Measurements from ENCODE around the gene C22orf15. TPM values are rescaled to one million over a fixed set of nuclear protein-coding genes. Genes with fewer than 3 reads are reported as not detected.
A peak's percentile ranks its signal among the peaks of the same experiment; 100 is the strongest.

Gene C22orf15
- total and polyA plus RNA-seq, 2 donors: 1.3 to 3.3 TPM

- no peaks in the 10 kb centered on the region for H3K27me3 ChIP-seq (ENCODE audit: control insufficient read depth in 2 of 2, insufficient read depth in 1 of 2, low read length in 1 of 2)
- 9% methylated on average over 5 of the region's 5 CpGs for WGBS
- peaks cover 46 to 63% of the 10 kb centered on the region in 2 donors for H3K4me1 ChIP-seq (ENCODE audit: control insufficient read depth in 2 of 2, insufficient read depth in 2 of 2, low read length in 2 of 2)
- peak overlapping the region; percentile 68 to 100 for H3K27ac ChIP-seq (ENCODE audit: low read depth in 1 of 2, low read length in 1 of 2)
- H3K36me3 ChIP-seq (ENCODE audit: control insufficient read depth in 2 of 2, insufficient read depth in 2 of 2, low read length in 1 of 2): peaks cover 17 to 26% of the 10 kb centered on the region in 2 donors
- no peaks in the 10 kb centered on the region for H3K9me3 ChIP-seq (ENCODE audit: control insufficient read depth in 2 of 2, insufficient read depth in 1 of 2, low read length in 1 of 2)
- no peak for DNase-seq (ENCODE audit: low read depth in 6 of 9, low spot score in 9 of 9)
- peak overlapping the region; percentile 58 to 94 for H3K4me3 ChIP-seq (ENCODE audit: low read length in 2 of 2)
Measured at GRCh38 chr22:23787600-23787896, 24.8 kb downstream of the C22orf15 start.

- H3K27ac ChIP-seq (ENCODE audit: low read depth in 1 of 2, low read length in 1 of 2): no peak overlapping the region
- peaks cover 46 to 63% of the 10 kb centered on the region in 2 donors for H3K4me1 ChIP-seq (ENCODE audit: control insufficient read depth in 2 of 2, insufficient read depth in 2 of 2, low read length in 2 of 2)
- no peaks in the 10 kb centered on the region for H3K9me3 ChIP-seq (ENCODE audit: control insufficient read depth in 2 of 2, insufficient read depth in 1 of 2, low read length in 1 of 2)
- 96% methylated on average over 3 of the region's 3 CpGs for WGBS
- H3K36me3 ChIP-seq (ENCODE audit: control insufficient read depth in 2 of 2, insufficient read depth in 2 of 2, low read length in 1 of 2): peaks cover 20 to 29% of the 10 kb centered on the region in 2 donors
- no peaks in the 10 kb centered on the region for H3K27me3 ChIP-seq (ENCODE audit: control insufficient read depth in 2 of 2, insufficient read depth in 1 of 2, low read length in 1 of 2)
- peak overlapping the region; percentile 58 to 94 for H3K4me3 ChIP-seq (ENCODE audit: low read length in 2 of 2)
- no peak for DNase-seq (ENCODE audit: low read depth in 6 of 9, low spot score in 9 of 9)
Measured at GRCh38 chr22:23787910-23788309, 25.1 kb downstream of the C22orf15 start.

- Histone ChIP-seq H3K9me3 (ENCODE audit: control insufficient read depth in 2 of 2, insufficient read depth in 1 of 2, low read length in 1 of 2) (no peaks in the 10 kb centered on the region), H3K4me3 (ENCODE audit: low read length in 2 of 2) (no peak overlapping the region), H3K27ac (ENCODE audit: low read depth in 1 of 2, low read length in 1 of 2) (no peak overlapping the region), H3K4me1 (ENCODE audit: control insufficient read depth in 2 of 2, insufficient read depth in 2 of 2, low read length in 2 of 2) (peaks cover 37 to 52% of the 10 kb centered on the region in 2 donors), H3K27me3 (ENCODE audit: control insufficient read depth in 2 of 2, insufficient read depth in 1 of 2, low read length in 1 of 2) (no peaks in the 10 kb centered on the region), H3K36me3 (ENCODE audit: control insufficient read depth in 2 of 2, insufficient read depth in 2 of 2, low read length in 1 of 2) (peaks cover 32 to 40% of the 10 kb centered on the region in 2 donors)
- WGBS: 97% methylated on average over 4 of the region's 4 CpGs
- no peak for DNase-seq (ENCODE audit: low read depth in 6 of 9, low spot score in 9 of 9)
Measured at GRCh38 chr22:23789121-23789520, 26.3 kb downstream of the C22orf15 start.

GRCh38 chr22:23789638-23790037 lies 26.8 kb downstream of the C22orf15 start:
- WGBS: 97% methylated on average over 4 of the region's 4 CpGs
- H3K36me3 ChIP-seq (ENCODE audit: control insufficient read depth in 2 of 2, insufficient read depth in 2 of 2, low read length in 1 of 2): peaks cover 37 to 45% of the 10 kb centered on the region in 2 donors
- no peak overlapping the region for H3K27ac ChIP-seq (ENCODE audit: low read depth in 1 of 2, low read length in 1 of 2)

GRCh38 chr22:23790819-23791737 lies 28.3 kb downstream of the C22orf15 start:
- WGBS: 91% methylated on average over 11 of the region's 11 CpGs
- H3K36me3 ChIP-seq (ENCODE audit: control insufficient read depth in 2 of 2, insufficient read depth in 2 of 2, low read length in 1 of 2): peaks cover 50 to 55% of the 10 kb centered on the region in 2 donors
- H3K4me3 ChIP-seq (ENCODE audit: low read length in 2 of 2): no peak overlapping the region
- H3K27ac ChIP-seq (ENCODE audit: low read depth in 1 of 2, low read length in 1 of 2): no peak overlapping the region
- H3K4me1 ChIP-seq (ENCODE audit: control insufficient read depth in 2 of 2, insufficient read depth in 2 of 2, low read length in 2 of 2): peaks cover 27 to 37% of the 10 kb centered on the region in 2 donors
- H3K9me3 ChIP-seq (ENCODE audit: control insufficient read depth in 2 of 2, insufficient read depth in 1 of 2, low read length in 1 of 2): no peaks in the 10 kb centered on the region
- no peak for DNase-seq (ENCODE audit: low read depth in 6 of 9, low spot score in 9 of 9)
- no peaks in the 10 kb centered on the region for H3K27me3 ChIP-seq (ENCODE audit: control insufficient read depth in 2 of 2, insufficient read depth in 1 of 2, low read length in 1 of 2)

More at GRCh38 chr22:23789638-23790037, 26.8 kb downstream of the C22orf15 start:
- Histone ChIP-seq H3K4me1 (ENCODE audit: control insufficient read depth in 2 of 2, insufficient read depth in 2 of 2, low read length in 2 of 2) (peaks cover 34 to 47% of the 10 kb centered on the region in 2 donors), H3K9me3 (ENCODE audit: control insufficient read depth in 2 of 2, insufficient read depth in 1 of 2, low read length in 1 of 2) (no peaks in the 10 kb centered on the region), H3K4me3 (ENCODE audit: low read length in 2 of 2) (no peak overlapping the region), H3K27me3 (ENCODE audit: control insufficient read depth in 2 of 2, insufficient read depth in 1 of 2, low read length in 1 of 2) (no peaks in the 10 kb centered on the region)
- no peak for DNase-seq (ENCODE audit: low read depth in 6 of 9, low spot score in 9 of 9)

- peaks cover 58 to 62% of the 10 kb centered on the region in 2 donors for H3K36me3 ChIP-seq (ENCODE audit: control insufficient read depth in 2 of 2, insufficient read depth in 2 of 2, low read length in 1 of 2)
- H3K4me3 ChIP-seq (ENCODE audit: low read length in 2 of 2): no peak overlapping the region
- 93% methylated on average over 25 of the region's 25 CpGs for WGBS
- DNase-seq (ENCODE audit: low read depth in 6 of 9, low spot score in 9 of 9): no peak
- H3K27ac ChIP-seq (ENCODE audit: low read depth in 1 of 2, low read length in 1 of 2): no peak overlapping the region
- no peaks in the 10 kb centered on the region for H3K27me3 ChIP-seq (ENCODE audit: control insufficient read depth in 2 of 2, insufficient read depth in 1 of 2, low read length in 1 of 2)
- peaks cover 21 to 31% of the 10 kb centered on the region in 2 donors for H3K4me1 ChIP-seq (ENCODE audit: control insufficient read depth in 2 of 2, insufficient read depth in 2 of 2, low read length in 2 of 2)
- no peaks in the 10 kb centered on the region for H3K9me3 ChIP-seq (ENCODE audit: control insufficient read depth in 2 of 2, insufficient read depth in 1 of 2, low read length in 1 of 2)
Measured at GRCh38 chr22:23791738-23792645, 29.2 kb downstream of the C22orf15 start.

GRCh38 chr22:23793326-23793725 lies 30.5 kb downstream of the C22orf15 start:
- 97% methylated on average over 8 of the region's 8 CpGs for WGBS
- no peaks in the 10 kb centered on the region for H3K9me3 ChIP-seq (ENCODE audit: control insufficient read depth in 2 of 2, insufficient read depth in 1 of 2, low read length in 1 of 2)
- no peak for DNase-seq (ENCODE audit: low read depth in 6 of 9, low spot score in 9 of 9)
- H3K36me3 ChIP-seq (ENCODE audit: control insufficient read depth in 2 of 2, insufficient read depth in 2 of 2, low read length in 1 of 2): peaks cover 68 to 71% of the 10 kb centered on the region in 2 donors
- peaks cover 16 to 24% of the 10 kb centered on the region in 2 donors for H3K4me1 ChIP-seq (ENCODE audit: control insufficient read depth in 2 of 2, insufficient read depth in 2 of 2, low read length in 2 of 2)
- H3K27me3 ChIP-seq (ENCODE audit: control insufficient read depth in 2 of 2, insufficient read depth in 1 of 2, low read length in 1 of 2): no peaks in the 10 kb centered on the region
- no peak overlapping the region for H3K4me3 ChIP-seq (ENCODE audit: low read length in 2 of 2)
- no peak overlapping the region for H3K27ac ChIP-seq (ENCODE audit: low read depth in 1 of 2, low read length in 1 of 2)

- 96% methylated on average over 5 of the region's 5 CpGs for WGBS
- no peak overlapping the region for H3K27ac ChIP-seq (ENCODE audit: low read depth in 1 of 2, low read length in 1 of 2)
- H3K27me3 ChIP-seq (ENCODE audit: control insufficient read depth in 2 of 2, insufficient read depth in 1 of 2, low read length in 1 of 2): no peaks in the 10 kb centered on the region
- H3K9me3 ChIP-seq (ENCODE audit: control insufficient read depth in 2 of 2, insufficient read depth in 1 of 2, low read length in 1 of 2): no peaks in the 10 kb centered on the region
- H3K36me3 ChIP-seq (ENCODE audit: control insufficient read depth in 2 of 2, insufficient read depth in 2 of 2, low read length in 1 of 2): peaks cover 79 to 88% of the 10 kb centered on the region in 2 donors
- DNase-seq (ENCODE audit: low read depth in 6 of 9, low spot score in 9 of 9): no peak
- H3K4me1 ChIP-seq (ENCODE audit: control insufficient read depth in 2 of 2, insufficient read depth in 2 of 2, low read length in 2 of 2): peaks cover 3 to 14% of the 10 kb centered on the region in 2 donors
- no peak overlapping the region for H3K4me3 ChIP-seq (ENCODE audit: low read length in 2 of 2)
Measured at GRCh38 chr22:23796461-23796860, 33.7 kb downstream of the C22orf15 start.

Data from thymus (tissue), 11 donors.